Suprapubic skin (tissue), 4 donors: ENCODE measurements around the gene RHOT2.

Experiments
- CTCF ChIP-seq, 2 donors: fragments of 200-600 bp in 1 of 2; fragments of 450-650 bp in 1 of 2; sonication (generic) in 1 of 2; IDR thresholded peaks; one replicate each; pipeline ENCODE4 v1.5.1; 2016 to 2019; ENCODE audit warnings: antibody characterized with exemption in 2 of 2, mild to moderate bottlenecking in 1 of 2, moderate library complexity in 1 of 2
- POLR2A ChIP-seq, 2 donors: fragments of 450-650 bp; IDR thresholded peaks; one replicate each; pipeline ENCODE4 v1.6.1; 2017; ENCODE audit warnings: antibody characterized with exemption in 2 of 2, mild to moderate bottlenecking in 2 of 2, moderate library complexity in 2 of 2
- POLR2AphosphoS5 ChIP-seq, 3 donors: sonication (generic); formaldehyde crosslinking; IDR thresholded peaks; one replicate each; pipeline ENCODE4 v1.6.1; 2017; ENCODE audit warnings: antibody characterized with exemption in 3 of 3

- TF ChIP-seq CTCF (IDR thresholded peaks at IDR 0.05) (no peak), POLR2AphosphoS5 (IDR thresholded peaks at IDR 0.05) (no peak), POLR2A (IDR thresholded peaks at IDR 0.05) (no peak)
Observed at GRCh38 chr16:704047-704446, 36.1 kb downstream of the RHOT2 start.
